Spinal cord (tissue), 10 donors: ENCODE data around the gene PAPPA. TPM values are rescaled to one million over a fixed set of nuclear protein-coding genes. Genes with fewer than 3 reads are reported as not detected.

Experiments used
- DNase-seq, 6 donors: peaks; one replicate each; pipeline versions ENCODE4 v3.0.0 to v3.0.0-alpha.2; 2013 to 2015; ENCODE audit warnings: low spot score in 6 of 6, low read depth in 4 of 6
- H3K27ac ChIP-seq: one replicate; pipeline ENCODE4 v1.5.1; 2013; ENCODE audit warnings: low read depth, low read length, control low read depth
- H3K27me3 ChIP-seq: one replicate; pipeline ENCODE4 v1.6.1; 2013; ENCODE audit warnings: low read length; ENCODE audit not compliant: control insufficient read depth, insufficient read depth
- H3K36me3 ChIP-seq: one replicate; pipeline ENCODE4 v1.6.1; 2013; ENCODE audit warnings: low read length; ENCODE audit not compliant: control insufficient read depth, insufficient read depth
- H3K4me1 ChIP-seq: one replicate; pipeline ENCODE4 v1.6.1; 2013; ENCODE audit warnings: low read length; ENCODE audit not compliant: control insufficient read depth, insufficient read depth
- H3K4me3 ChIP-seq: one replicate; pipeline ENCODE4 v1.5.1; 2013; ENCODE audit warnings: low read depth, low read length, control low read depth
- H3K9me3 ChIP-seq: one replicate; pipeline ENCODE4 v1.6.1; 2013; ENCODE audit warnings: low read length; ENCODE audit not compliant: control insufficient read depth, insufficient read depth
- WGBS: methylation state at CpG from one replicate; pipeline ENCODE4 v1.1.5; 2013; ENCODE audit warnings: missing lambda C conversion rate; ENCODE audit not compliant: insufficient coverage; 5-methylcytosine and 5-hydroxymethylcytosine counted together
- polyA plus RNA-seq, 2 donors: library from polyadenylated mRNA; unstranded; fragments of 120-200 nt; gene quantifications; one replicate each; pipeline ENCODE4 v1.2.1, GENCODE V29; 2013; ENCODE audit not compliant: insufficient read length in 2 of 2
- total RNA-seq, 2 donors: library from RNA; depleted of rRNA in 1 of 2; stranded (reverse); fragments of 120-200 nt in 1 of 2; fragments of >200 nt in 1 of 2; gene quantifications; one replicate each; pipeline versions ENCODE4 v1.2.3 to v1.2.4, GENCODE V29; 2013 to 2014
- donor health status: healthy.

The PAPPA gene
- total and polyA plus RNA-seq, 4 donors, result 2.4 to 6.2 (median 3.6) TPM

- Histone ChIP-seq H3K36me3 (no peaks in the 10 kb centered on the region), H3K9me3 (no peaks in the 10 kb centered on the region), H3K27ac (no peak overlapping the region), H3K4me3 (no peak overlapping the region), H3K27me3 (no peaks in the 10 kb centered on the region), H3K4me1 (no peaks in the 10 kb centered on the region)
- 100% methylated on average over 1 of the region's 2 CpGs for WGBS
- DNase-seq, result no peak
These were observed 84.6 kb downstream of the PAPPA start for GRCh38 chr9:116238225-116238624.

GRCh38 chr9:116238776-116239340 lies 85.3 kb downstream of the PAPPA start:
- no peaks in the 10 kb centered on the region for H3K9me3 ChIP-seq
- WGBS, result no CpG with 5 or more reads among the region's 1 CpG
- no peaks in the 10 kb centered on the region for H3K36me3 ChIP-seq
- H3K4me1 ChIP-seq, result no peaks in the 10 kb centered on the region
- no peaks in the 10 kb centered on the region for H3K27me3 ChIP-seq
- no peak overlapping the region for H3K27ac ChIP-seq
- no peak overlapping the region for H3K4me3 ChIP-seq
- DNase-seq, result no peak

GRCh38 chr9:116243708-116244107 lies 90.1 kb downstream of the PAPPA start:
- Histone ChIP-seq H3K27me3 (no peaks in the 10 kb centered on the region), H3K27ac (no peak overlapping the region), H3K9me3 (no peaks in the 10 kb centered on the region), H3K36me3 (no peaks in the 10 kb centered on the region), H3K4me3 (no peak overlapping the region), H3K4me1 (no peaks in the 10 kb centered on the region)
- no CpG with 5 or more reads among the region's 1 CpG for WGBS
- no peak for DNase-seq

- H3K4me3 ChIP-seq, result no peak overlapping the region
- no peaks in the 10 kb centered on the region for H3K9me3 ChIP-seq
- no peaks in the 10 kb centered on the region for H3K27me3 ChIP-seq
- no peaks in the 10 kb centered on the region for H3K4me1 ChIP-seq
- no peak overlapping the region for H3K27ac ChIP-seq
- no CpG with 5 or more reads among the region's 1 CpG for WGBS
- H3K36me3 ChIP-seq, result no peaks in the 10 kb centered on the region
- no peak for DNase-seq
These were observed 93.7 kb downstream of the PAPPA start for GRCh38 chr9:116247284-116247683.

- H3K27ac ChIP-seq, result no peak overlapping the region
- DNase-seq, result no peak
These were observed 94.3 kb downstream of the PAPPA start for GRCh38 chr9:116247791-116248374.

GRCh38 chr9:116250891-116251290 lies 97.3 kb downstream of the PAPPA start:
- no peak overlapping the region for H3K4me3 ChIP-seq
- DNase-seq, result no peak

More at GRCh38 chr9:116247791-116248374, 94.3 kb downstream of the PAPPA start:
- no CpG with 5 or more reads among the region's 2 CpGs for WGBS
- H3K9me3 ChIP-seq, result no peaks in the 10 kb centered on the region
- no peak overlapping the region for H3K4me3 ChIP-seq
- no peaks in the 10 kb centered on the region for H3K27me3 ChIP-seq
- no peaks in the 10 kb centered on the region for H3K36me3 ChIP-seq
- H3K4me1 ChIP-seq, result no peaks in the 10 kb centered on the region

GRCh38 chr9:116251366-116251765 lies 97.8 kb downstream of the PAPPA start:
- no peak overlapping the region for H3K27ac ChIP-seq
- H3K4me3 ChIP-seq, result no peak overlapping the region
- no peaks in the 10 kb centered on the region for H3K9me3 ChIP-seq
- no peaks in the 10 kb centered on the region for H3K36me3 ChIP-seq
- WGBS, result 78% methylated on average over 3 of the region's 5 CpGs
- H3K4me1 ChIP-seq, result no peaks in the 10 kb centered on the region
- H3K27me3 ChIP-seq, result no peaks in the 10 kb centered on the region
- DNase-seq, result no peak

More at GRCh38 chr9:116250891-116251290, 97.3 kb downstream of the PAPPA start:
- Histone ChIP-seq H3K27ac (no peak overlapping the region), H3K9me3 (no peaks in the 10 kb centered on the region), H3K27me3 (no peaks in the 10 kb centered on the region), H3K4me1 (no peaks in the 10 kb centered on the region), H3K36me3 (no peaks in the 10 kb centered on the region)
- WGBS, result 100% methylated on average over 1 of the region's 4 CpGs

GRCh38 chr9:116260531-116260930 lies 106.9 kb downstream of the PAPPA start:
- no peaks in the 10 kb centered on the region for H3K36me3 ChIP-seq
- H3K4me3 ChIP-seq, result no peak overlapping the region
- 83% methylated on average over 1 of the region's 2 CpGs for WGBS

GRCh38 chr9:116262448-116262847 lies 108.9 kb downstream of the PAPPA start:
- H3K27me3 ChIP-seq, result no peaks in the 10 kb centered on the region
- H3K4me1 ChIP-seq, result no peaks in the 10 kb centered on the region
- H3K9me3 ChIP-seq, result no peaks in the 10 kb centered on the region
- WGBS, result 61% methylated on average over 5 of the region's 5 CpGs
- no peak for DNase-seq
- no peak overlapping the region for H3K27ac ChIP-seq
- no peak overlapping the region for H3K4me3 ChIP-seq
- H3K36me3 ChIP-seq, result no peaks in the 10 kb centered on the region

More at GRCh38 chr9:116260531-116260930, 106.9 kb downstream of the PAPPA start:
- Histone ChIP-seq H3K27me3 (no peaks in the 10 kb centered on the region), H3K27ac (no peak overlapping the region), H3K4me1 (no peaks in the 10 kb centered on the region), H3K9me3 (no peaks in the 10 kb centered on the region)
- DNase-seq, result no peak

GRCh38 chr9:116264361-116264760 lies 110.8 kb downstream of the PAPPA start:
- Histone ChIP-seq H3K4me3 (no peak overlapping the region), H3K9me3 (no peaks in the 10 kb centered on the region), H3K36me3 (no peaks in the 10 kb centered on the region), H3K27me3 (no peaks in the 10 kb centered on the region), H3K27ac (no peak overlapping the region), H3K4me1 (no peaks in the 10 kb centered on the region)
- no CpG with 5 or more reads among the region's 1 CpG for WGBS
- DNase-seq, result no peak
